Astrocyte (in vitro differentiated cells and primary cell): ENCODE results near the gene FRMD5. TPM values are rescaled to one million over a fixed set of nuclear protein-coding genes. Genes with fewer than 3 reads are reported as not detected.

ENCODE experiments used
- DNase-seq: peaks from one replicate; pipeline ENCODE4 v3.0.0-alpha.2; 2010; ENCODE audit warnings: low read depth
- FAIRE-seq: peaks from 2 replicates; lab custom pipeline; 2011; peaks lifted over from hg19 to GRCh38; lab: Jason Lieb, UNC
- H2AFZ ChIP-seq: 2 replicates; pipeline ENCODE4 v1.6.0; 2012; ENCODE audit warnings: low read depth, low read length, inconsistent platforms
- H3K27ac ChIP-seq: 2 replicates; pipeline ENCODE4 v1.5.1; 2011; ENCODE audit warnings: low read depth, low read length, inconsistent platforms
- H3K27me3 ChIP-seq: 2 replicates; pipeline ENCODE4 v1.6.0; 2011; ENCODE audit warnings: low read length, inconsistent platforms; ENCODE audit not compliant: insufficient read depth
- H3K36me3 ChIP-seq: 2 replicates; pipeline ENCODE4 v1.5.1; 2011; ENCODE audit warnings: low read length, inconsistent platforms; ENCODE audit not compliant: insufficient read depth
- H3K4me1 ChIP-seq: 2 replicates; pipeline ENCODE4 v1.5.1; 2011; ENCODE audit warnings: low read length, inconsistent platforms; ENCODE audit not compliant: insufficient read depth
- H3K4me2 ChIP-seq: 2 replicates; pipeline ENCODE4 v1.6.0; 2012; ENCODE audit warnings: low read length, inconsistent platforms
- H3K4me3 ChIP-seq: 2 replicates; pipeline ENCODE4 v1.5.1; 2011; ENCODE audit warnings: low read depth, mild to moderate bottlenecking, low read length, inconsistent platforms; ENCODE audit not compliant: insufficient read depth
- H3K79me2 ChIP-seq: 2 replicates; pipeline ENCODE4 v1.6.0; 2012; ENCODE audit warnings: mild to moderate bottlenecking, low read length, inconsistent platforms; ENCODE audit not compliant: insufficient read depth
- H3K9ac ChIP-seq: 2 replicates; pipeline ENCODE4 v1.6.0; 2012; ENCODE audit warnings: mild to moderate bottlenecking, low read length, inconsistent platforms
- H3K9me3 ChIP-seq: 2 replicates; pipeline ENCODE4 v1.5.1; 2012; ENCODE audit warnings: low read depth, mild to moderate bottlenecking, low read length, inconsistent platforms; ENCODE audit not compliant: insufficient read depth
- H4K20me1 ChIP-seq: 2 replicates; pipeline ENCODE4 v1.6.0; 2012; ENCODE audit warnings: low read length, inconsistent platforms; ENCODE audit not compliant: insufficient read depth
- H3K27ac Mint-ChIP-seq: one replicate; pipeline ENCODE4 v1.8.0; 2021; ENCODE audit warnings: mild to moderate bottlenecking, mixed read lengths; ENCODE audit not compliant: unreplicated experiment
- H3K27me3 Mint-ChIP-seq: one replicate; pipeline ENCODE4 v1.8.0; 2021; ENCODE audit warnings: low read depth, mixed read lengths; ENCODE audit not compliant: unreplicated experiment
- H3K36me3 Mint-ChIP-seq: one replicate; pipeline ENCODE4 v1.8.0; 2021; ENCODE audit warnings: low read depth, mixed read lengths; ENCODE audit not compliant: unreplicated experiment
- H3K4me1 Mint-ChIP-seq: one replicate; pipeline ENCODE4 v1.8.0; 2021; ENCODE audit warnings: low read depth, mixed read lengths; ENCODE audit not compliant: unreplicated experiment
- H3K4me3 Mint-ChIP-seq: one replicate; pipeline ENCODE4 v1.8.0; 2021; ENCODE audit warnings: mild to moderate bottlenecking, moderate library complexity, mixed read lengths; ENCODE audit not compliant: unreplicated experiment
- H3K9me3 Mint-ChIP-seq: one replicate; pipeline ENCODE4 v1.8.0; 2021; ENCODE audit warnings: mild to moderate bottlenecking, mixed read lengths; ENCODE audit not compliant: unreplicated experiment
- CTCF ChIP-seq: IDR thresholded peaks from 2 replicates; pipeline ENCODE4 v1.5.1; 2011; ENCODE audit warnings: low read depth, mild to moderate bottlenecking, inconsistent platforms, low read length, moderate library complexity; ENCODE audit not compliant: insufficient read depth
- EZH2 ChIP-seq: IDR thresholded peaks from 2 replicates; pipeline ENCODE4 v1.6.1; 2012; ENCODE audit warnings: mild to moderate bottlenecking, low read length, inconsistent platforms; ENCODE audit not compliant: insufficient read depth
- total RNA-seq: library from RNA; stranded (reverse); gene quantifications from 2 replicates; pipeline ENCODE4 v1.2.1, GENCODE V29; 2021

The FRMD5 gene
- total RNA-seq, 1 donor from 2014 or later: 19.6 TPM

DNA sequence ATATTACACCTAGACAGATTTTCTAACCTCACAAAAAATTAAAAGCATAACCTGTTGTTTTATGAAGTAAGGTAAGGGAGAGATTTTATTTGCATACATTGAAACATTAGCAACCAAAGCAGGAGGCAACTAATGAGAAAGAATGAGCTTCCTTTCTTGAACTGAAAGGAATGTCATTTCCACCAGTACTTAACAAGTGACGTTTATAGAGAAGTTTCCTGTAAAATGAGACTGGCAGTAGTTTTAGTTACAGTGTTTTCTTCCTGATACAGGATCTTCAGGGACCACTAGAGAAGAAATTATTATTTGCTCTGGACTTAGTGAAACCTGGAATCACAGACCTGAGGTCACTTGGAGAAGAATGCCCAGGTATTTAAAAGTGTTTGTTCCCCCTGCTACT lies 27.4 kb upstream of the FRMD5 start:
- no peaks in the 10 kb centered on the region for H3K36me3 Mint-ChIP-seq
- H3K27ac Mint-ChIP-seq: no peak overlapping the region
- Histone ChIP-seq H3K36me3 (no peaks in the 10 kb centered on the region), H3K4me3 (no peak overlapping the region), H3K27ac (no peak overlapping the region), H3K4me1 (peaks cover 5% of the 10 kb centered on the region), H3K9me3 (no peaks in the 10 kb centered on the region), H3K27me3 (no peaks in the 10 kb centered on the region), H3K9ac (no peak overlapping the region), H3K4me2 (no peak overlapping the region), H2AFZ (no peak overlapping the region), H3K79me2 (no peaks in the 10 kb centered on the region), H4K20me1 (no peaks in the 10 kb centered on the region)
- no peak overlapping the region for H3K4me3 Mint-ChIP-seq
- no peaks in the 10 kb centered on the region for H3K27me3 Mint-ChIP-seq
- TF ChIP-seq CTCF (no peak), EZH2 (no peak)
- H3K9me3 Mint-ChIP-seq: peaks cover 7% of the 10 kb centered on the region
- no peak for DNase-seq
- H3K4me1 Mint-ChIP-seq: peaks cover 10% of the 10 kb centered on the region
- FAIRE-seq: no peak

GRCh38 chr15:44219073-44219472 lies 24.0 kb upstream of the FRMD5 start:
- Mint-ChIP-seq H3K36me3 (no peaks in the 10 kb centered on the region), H3K4me1 (peaks cover 19% of the 10 kb centered on the region), H3K27me3 (no peaks in the 10 kb centered on the region), H3K27ac (peak overlapping the region; percentile 88), H3K4me3 (peak overlapping the region; percentile 28), H3K9me3 (no peaks in the 10 kb centered on the region)
- peak; percentile 20 for FAIRE-seq
- TF ChIP-seq EZH2 (no peak), CTCF (no peak)
- Histone ChIP-seq H4K20me1 (no peaks in the 10 kb centered on the region), H3K27ac (no peak overlapping the region), H3K4me3 (no peak overlapping the region), H3K4me2 (peak overlapping the region; percentile 17), H3K27me3 (no peaks in the 10 kb centered on the region), H2AFZ (no peak overlapping the region), H3K9me3 (no peaks in the 10 kb centered on the region), H3K4me1 (peaks cover 8% of the 10 kb centered on the region), H3K9ac (no peak overlapping the region), H3K79me2 (no peaks in the 10 kb centered on the region), H3K36me3 (no peaks in the 10 kb centered on the region)
- DNase-seq: no peak

DNA sequence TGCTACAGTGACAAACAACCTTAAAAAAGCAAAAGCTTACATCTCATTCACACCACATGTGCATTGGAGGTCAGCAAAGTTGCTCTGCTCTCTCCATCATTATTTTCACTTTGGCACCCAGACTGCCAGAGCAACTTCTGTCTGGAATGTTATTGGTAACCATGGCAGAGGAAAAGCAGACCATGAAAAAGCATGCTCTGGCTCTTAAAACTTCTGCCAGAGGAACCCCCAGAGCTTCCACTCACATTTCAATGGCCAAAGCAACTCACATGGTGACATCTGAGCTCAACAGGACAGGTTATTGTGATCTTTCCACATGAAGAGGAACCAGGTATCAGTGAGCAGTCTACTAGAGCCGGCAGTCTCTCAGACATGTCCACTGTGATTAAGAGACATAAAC lies 21.9 kb upstream of the FRMD5 start:
- FAIRE-seq (no peak), DNase-seq (peak; percentile 25)
- H3K36me3 ChIP-seq: no peaks in the 10 kb centered on the region
- H3K4me1 ChIP-seq: peaks cover 8% of the 10 kb centered on the region
- TF ChIP-seq EZH2 (no peak), CTCF (no peak)
- Mint-ChIP-seq H3K4me3 (no peak overlapping the region), H3K27me3 (no peaks in the 10 kb centered on the region), H3K4me1 (peaks cover 19% of the 10 kb centered on the region), H3K9me3 (no peaks in the 10 kb centered on the region), H3K27ac (peak overlapping the region; percentile 58), H3K36me3 (no peaks in the 10 kb centered on the region)
- no peaks in the 10 kb centered on the region for H3K27me3 ChIP-seq
- no peak overlapping the region for H3K27ac ChIP-seq
- no peak overlapping the region for H3K4me3 ChIP-seq
- H3K9me3 ChIP-seq: no peaks in the 10 kb centered on the region
- no peak overlapping the region for H2AFZ ChIP-seq
- H3K79me2 ChIP-seq: no peaks in the 10 kb centered on the region
- H4K20me1 ChIP-seq: no peaks in the 10 kb centered on the region
- H3K4me2 ChIP-seq: no peak overlapping the region
- no peak overlapping the region for H3K9ac ChIP-seq
